HL-60 (cell line): ENCODE data around the gene NAA80.

Experiments
- GABPA ChIP-seq: IDR thresholded peaks from 2 replicates; pipeline ENCODE4 v1.6.1; 2012; ENCODE audit warnings: low read depth
- POLR2AphosphoS5 ChIP-seq: IDR thresholded peaks from 2 replicates; pipeline ENCODE4 v1.6.1; 2012; ENCODE audit warnings: low read depth
- SPI1 ChIP-seq: IDR thresholded peaks from 2 replicates; pipeline ENCODE4 v1.6.1; 2012; ENCODE audit warnings: low read depth, mild to moderate bottlenecking, borderline replicate concordance
- TF ChIP-seq, protein P1 (sequence below): IDR thresholded peaks from one replicate; pipeline ENCODE4 v1.5.1; 2011; ENCODE audit warnings: low read length, control low read depth, inconsistent platforms; ENCODE audit not compliant: insufficient read depth
- TF ChIP-seq, protein P2 (sequence below): IDR thresholded peaks from 2 replicates; pipeline ENCODE4 v1.6.1; 2012; ENCODE audit warnings: low read depth; ENCODE audit not compliant: insufficient replicate concordance

DNA sequence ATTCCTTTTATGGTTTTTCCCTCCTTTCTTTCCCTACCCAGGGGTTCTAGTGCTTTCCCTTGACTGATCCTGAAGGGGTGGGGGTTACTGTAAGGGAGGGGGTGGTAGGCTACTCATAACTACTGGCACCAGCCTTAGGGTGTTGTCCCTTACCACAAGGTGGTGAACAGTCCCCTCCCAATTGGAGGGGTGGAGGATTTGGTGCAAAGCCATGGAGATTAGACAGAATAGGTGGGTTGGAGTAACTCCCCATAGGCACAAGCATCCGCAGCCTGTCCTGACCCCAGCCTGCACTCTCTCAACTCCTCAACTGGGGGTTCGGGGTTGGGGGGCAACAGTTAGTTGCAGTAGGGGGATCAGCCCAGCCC is 25.9 kb upstream of the NAA80 start:
- TF ChIP-seq, protein P1, sequence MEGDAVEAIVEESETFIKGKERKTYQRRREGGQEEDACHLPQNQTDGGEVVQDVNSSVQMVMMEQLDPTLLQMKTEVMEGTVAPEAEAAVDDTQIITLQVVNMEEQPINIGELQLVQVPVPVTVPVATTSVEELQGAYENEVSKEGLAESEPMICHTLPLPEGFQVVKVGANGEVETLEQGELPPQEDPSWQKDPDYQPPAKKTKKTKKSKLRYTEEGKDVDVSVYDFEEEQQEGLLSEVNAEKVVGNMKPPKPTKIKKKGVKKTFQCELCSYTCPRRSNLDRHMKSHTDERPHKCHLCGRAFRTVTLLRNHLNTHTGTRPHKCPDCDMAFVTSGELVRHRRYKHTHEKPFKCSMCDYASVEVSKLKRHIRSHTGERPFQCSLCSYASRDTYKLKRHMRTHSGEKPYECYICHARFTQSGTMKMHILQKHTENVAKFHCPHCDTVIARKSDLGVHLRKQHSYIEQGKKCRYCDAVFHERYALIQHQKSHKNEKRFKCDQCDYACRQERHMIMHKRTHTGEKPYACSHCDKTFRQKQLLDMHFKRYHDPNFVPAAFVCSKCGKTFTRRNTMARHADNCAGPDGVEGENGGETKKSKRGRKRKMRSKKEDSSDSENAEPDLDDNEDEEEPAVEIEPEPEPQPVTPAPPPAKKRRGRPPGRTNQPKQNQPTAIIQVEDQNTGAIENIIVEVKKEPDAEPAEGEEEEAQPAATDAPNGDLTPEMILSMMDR, result no peak
- TF ChIP-seq POLR2AphosphoS5 (no peak), SPI1 (no peak), GABPA (no peak)
- TF ChIP-seq, protein P2, sequence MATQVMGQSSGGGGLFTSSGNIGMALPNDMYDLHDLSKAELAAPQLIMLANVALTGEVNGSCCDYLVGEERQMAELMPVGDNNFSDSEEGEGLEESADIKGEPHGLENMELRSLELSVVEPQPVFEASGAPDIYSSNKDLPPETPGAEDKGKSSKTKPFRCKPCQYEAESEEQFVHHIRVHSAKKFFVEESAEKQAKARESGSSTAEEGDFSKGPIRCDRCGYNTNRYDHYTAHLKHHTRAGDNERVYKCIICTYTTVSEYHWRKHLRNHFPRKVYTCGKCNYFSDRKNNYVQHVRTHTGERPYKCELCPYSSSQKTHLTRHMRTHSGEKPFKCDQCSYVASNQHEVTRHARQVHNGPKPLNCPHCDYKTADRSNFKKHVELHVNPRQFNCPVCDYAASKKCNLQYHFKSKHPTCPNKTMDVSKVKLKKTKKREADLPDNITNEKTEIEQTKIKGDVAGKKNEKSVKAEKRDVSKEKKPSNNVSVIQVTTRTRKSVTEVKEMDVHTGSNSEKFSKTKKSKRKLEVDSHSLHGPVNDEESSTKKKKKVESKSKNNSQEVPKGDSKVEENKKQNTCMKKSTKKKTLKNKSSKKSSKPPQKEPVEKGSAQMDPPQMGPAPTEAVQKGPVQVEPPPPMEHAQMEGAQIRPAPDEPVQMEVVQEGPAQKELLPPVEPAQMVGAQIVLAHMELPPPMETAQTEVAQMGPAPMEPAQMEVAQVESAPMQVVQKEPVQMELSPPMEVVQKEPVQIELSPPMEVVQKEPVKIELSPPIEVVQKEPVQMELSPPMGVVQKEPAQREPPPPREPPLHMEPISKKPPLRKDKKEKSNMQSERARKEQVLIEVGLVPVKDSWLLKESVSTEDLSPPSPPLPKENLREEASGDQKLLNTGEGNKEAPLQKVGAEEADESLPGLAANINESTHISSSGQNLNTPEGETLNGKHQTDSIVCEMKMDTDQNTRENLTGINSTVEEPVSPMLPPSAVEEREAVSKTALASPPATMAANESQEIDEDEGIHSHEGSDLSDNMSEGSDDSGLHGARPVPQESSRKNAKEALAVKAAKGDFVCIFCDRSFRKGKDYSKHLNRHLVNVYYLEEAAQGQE, result no peak
